ENCODE results near the gene ZNF496.

The ZNF496 gene

GRCh38 chr1:247329097-247329617 is 2.5 kb downstream of the ZNF496 start:
- no peak for DNase-seq (ENCODE audit: low read depth in 3 of 3, low spot score in 1 of 3)

- DNase-seq (ENCODE audit: low read depth in 3 of 3, low spot score in 1 of 3), result no peak
These were observed 3.4 kb downstream of the ZNF496 start for GRCh38 chr1:247328311-247328710.

GRCh38 chr1:247326411-247327130 is 5.1 kb downstream of the ZNF496 start:
- DNase-seq (ENCODE audit: low read depth in 3 of 3, low spot score in 1 of 3), result no peak

GRCh38 chr1:247324923-247325322 is 6.7 kb downstream of the ZNF496 start:
- DNase-seq (ENCODE audit: low read depth in 3 of 3, low spot score in 1 of 3), result no peak

- DNase-seq (ENCODE audit: low read depth in 3 of 3, low spot score in 1 of 3), result no peak
These were observed 7.4 kb downstream of the ZNF496 start for GRCh38 chr1:247324204-247324787.

GRCh38 chr1:247322849-247323586 is 8.6 kb downstream of the ZNF496 start:
- no peak for DNase-seq (ENCODE audit: low read depth in 3 of 3, low spot score in 1 of 3)

GRCh38 chr1:247322442-247322841 is 9.2 kb downstream of the ZNF496 start:
- DNase-seq (ENCODE audit: low read depth in 3 of 3, low spot score in 1 of 3), result no peak

GRCh38 chr1:247317702-247318101 is 14.0 kb downstream of the ZNF496 start:
- no peak for DNase-seq (ENCODE audit: low read depth in 3 of 3, low spot score in 1 of 3)

- no peak for DNase-seq (ENCODE audit: low read depth in 3 of 3, low spot score in 1 of 3)
These were observed 15.0 kb downstream of the ZNF496 start for GRCh38 chr1:247316590-247317197.

- DNase-seq (ENCODE audit: low read depth in 3 of 3, low spot score in 1 of 3), result no peak
These were observed 27.6 kb downstream of the ZNF496 start for GRCh38 chr1:247304031-247304430.

- no peak for DNase-seq (ENCODE audit: low read depth in 3 of 3, low spot score in 1 of 3)
These were observed 28.5 kb downstream of the ZNF496 start for GRCh38 chr1:247303216-247303615.

GRCh38 chr1:247301176-247301540 is 30.5 kb downstream of the ZNF496 start:
- DNase-seq (ENCODE audit: low read depth in 3 of 3, low spot score in 1 of 3), result no peak

GRCh38 chr1:247300491-247301175 is 31.0 kb downstream of the ZNF496 start:
- no peak for DNase-seq (ENCODE audit: low read depth in 3 of 3, low spot score in 1 of 3)

GRCh38 chr1:247299723-247300381 is 31.8 kb downstream of the ZNF496 start:
- no peak for DNase-seq (ENCODE audit: low read depth in 3 of 3, low spot score in 1 of 3)

GRCh38 chr1:247298701-247299100 is 33.0 kb downstream of the ZNF496 start:
- DNase-seq (ENCODE audit: low read depth in 3 of 3, low spot score in 1 of 3), result no peak

GRCh38 chr1:247298124-247298481 is 33.6 kb downstream of the ZNF496 start:
- no peak for DNase-seq (ENCODE audit: low read depth in 3 of 3, low spot score in 1 of 3)

- DNase-seq (ENCODE audit: low read depth in 3 of 3, low spot score in 1 of 3), result no peak
These were observed 34.2 kb downstream of the ZNF496 start for GRCh38 chr1:247297263-247298123.

GRCh38 chr1:247296599-247297180 is 35.0 kb downstream of the ZNF496 start:
- DNase-seq (ENCODE audit: low read depth in 3 of 3, low spot score in 1 of 3), result no peak

- no peak for DNase-seq (ENCODE audit: low read depth in 3 of 3, low spot score in 1 of 3)
These were observed 35.9 kb downstream of the ZNF496 start for GRCh38 chr1:247295746-247296145.

All from stimulated activated CD4-positive, alpha-beta T cell treated with anti-CD3 and anti-CD28 coated beads, TNF-alpha, amount 100 ng/mL, for 1 hour (primary cell).